ENCODE data around the gene IGFALS.

- TF ChIP-seq, protein P1, sequence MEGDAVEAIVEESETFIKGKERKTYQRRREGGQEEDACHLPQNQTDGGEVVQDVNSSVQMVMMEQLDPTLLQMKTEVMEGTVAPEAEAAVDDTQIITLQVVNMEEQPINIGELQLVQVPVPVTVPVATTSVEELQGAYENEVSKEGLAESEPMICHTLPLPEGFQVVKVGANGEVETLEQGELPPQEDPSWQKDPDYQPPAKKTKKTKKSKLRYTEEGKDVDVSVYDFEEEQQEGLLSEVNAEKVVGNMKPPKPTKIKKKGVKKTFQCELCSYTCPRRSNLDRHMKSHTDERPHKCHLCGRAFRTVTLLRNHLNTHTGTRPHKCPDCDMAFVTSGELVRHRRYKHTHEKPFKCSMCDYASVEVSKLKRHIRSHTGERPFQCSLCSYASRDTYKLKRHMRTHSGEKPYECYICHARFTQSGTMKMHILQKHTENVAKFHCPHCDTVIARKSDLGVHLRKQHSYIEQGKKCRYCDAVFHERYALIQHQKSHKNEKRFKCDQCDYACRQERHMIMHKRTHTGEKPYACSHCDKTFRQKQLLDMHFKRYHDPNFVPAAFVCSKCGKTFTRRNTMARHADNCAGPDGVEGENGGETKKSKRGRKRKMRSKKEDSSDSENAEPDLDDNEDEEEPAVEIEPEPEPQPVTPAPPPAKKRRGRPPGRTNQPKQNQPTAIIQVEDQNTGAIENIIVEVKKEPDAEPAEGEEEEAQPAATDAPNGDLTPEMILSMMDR (IDR thresholded peaks at IDR 0.05) = no peak
- TF ChIP-seq POLR2A (IDR thresholded peaks at IDR 0.05) (no peak), EP300 (IDR thresholded peaks at IDR 0.05) (no peak)
Observed at GRCh38 chr16:1740781-1741490, 52.6 kb downstream of the IGFALS start.

Data from ovary (tissue), 3 donors.